HepG2 (cell line): ENCODE measurements around the gene GIPC3. TPM values are rescaled to one million over a fixed set of nuclear protein-coding genes. Genes with fewer than 3 reads are reported as not detected.

ENCODE experiments used
- ATAC-seq: fragments of 200-7000 bp; cut with Tn5 transposase; 3 replicates; pipeline ENCODE4 v1.9.1; 2020; ENCODE audit warnings: mild to moderate bottlenecking, moderate library complexity
- BruUV-seq: library from RNA; stranded (reverse); fragments of 400-500 nt; replicated peaks from 2 replicates; lab custom pipeline; 2021; lab: Mats Ljungman, UMichigan
- CTCF ChIA-PET: fragments of 300-600 bp; formaldehyde crosslinking; extraction: SDS; loops from one replicate; lab custom pipeline; 2021; ENCODE audit warnings: low total read pairs, inconsistent platforms, low intra/inter-chr PET ratio; lab: Yijun Ruan, JAX
- POLR2A ChIA-PET: fragments of 350-600 bp; sonication (Branson Sonifier 250); formaldehyde crosslinking; loops from one replicate; lab custom pipeline; 2020; ENCODE audit warnings: antibody characterized with exemption, inconsistent platforms; lab: Yijun Ruan, JAX
- DNase-seq: peaks from one replicate; pipeline ENCODE4 v3.0.0-alpha.2; 2015; ENCODE audit warnings: low spot score
- FAIRE-seq: peaks from 3 replicates; lab custom pipeline; 2011; peaks lifted over from hg19 to GRCh38; lab: Jason Lieb, UNC
- H2AFZ ChIP-seq: one replicate; pipeline ENCODE4 v1.6.1; 2011; ENCODE audit warnings: low read length, inconsistent platforms
- H3K27ac ChIP-seq: fragments of 300-600 bp; 3 replicates; pipeline ENCODE4 v1.8.0; 2011; ENCODE audit warnings: mixed run types, mild to moderate bottlenecking, mixed read lengths, low read length, inconsistent platforms; ENCODE audit not compliant: insufficient read depth; ENCODE audit errors: extremely low read length
- H3K27me3 ChIP-seq, 2 experiments: fragments of 200-600 bp in 1 of 2; 2 replicates in 1 of 2; 3 replicates in 1 of 2; pipeline versions ENCODE4 v1.6.0 to v1.8.0; 2011; ENCODE audit warnings: low read length in 2 of 2, mild to moderate bottlenecking in 2 of 2, moderate library complexity in 2 of 2, inconsistent platforms in 1 of 2; ENCODE audit not compliant: insufficient read depth in 2 of 2, control insufficient read depth in 1 of 2
- H3K36me3 ChIP-seq, 2 experiments: fragments of 200-600 bp in 1 of 2; replicated peaks in 1 of 2; 2 replicates in 1 of 2; 3 replicates in 1 of 2; pipeline versions ENCODE4 v1.5.1 to v1.8.0; 2011; ENCODE audit warnings: low read length in 2 of 2, inconsistent platforms in 1 of 2; ENCODE audit not compliant: insufficient read depth in 2 of 2, control insufficient read depth in 1 of 2
- H3K4me1 ChIP-seq: 2 replicates; pipeline ENCODE4 v1.5.1; 2012; ENCODE audit warnings: low read length, inconsistent platforms; ENCODE audit not compliant: insufficient read depth
- H3K4me2 ChIP-seq: 2 replicates; pipeline ENCODE4 v1.6.0; 2011; ENCODE audit warnings: low read depth, low read length, inconsistent platforms
- H3K4me3 ChIP-seq, 3 experiments: fragments of 200-600 bp in 1 of 3; sonication (generic), shearing (Covaris generic) in 1 of 3; replicated peaks in 1 of 3; 2 replicates each; pipeline ENCODE4 v1.5.1; 2011 to 2016; ENCODE audit warnings: low read length in 3 of 3, inconsistent platforms in 2 of 3, low read depth in 2 of 3, mild to moderate bottlenecking in 2 of 3, control low read depth in 1 of 3, mixed read lengths in 1 of 3; ENCODE audit not compliant: insufficient read depth in 1 of 3
- H3K79me2 ChIP-seq: one replicate; pipeline ENCODE4 v1.6.1; 2011; ENCODE audit warnings: low read length, inconsistent platforms; ENCODE audit not compliant: insufficient read depth
- H3K9ac ChIP-seq: 2 replicates; pipeline ENCODE4 v1.6.0; 2011; ENCODE audit warnings: mild to moderate bottlenecking, low read depth, low read length, inconsistent platforms; ENCODE audit not compliant: insufficient read depth
- H3K9me3 ChIP-seq: 2 replicates; pipeline ENCODE4 v1.5.1; 2012; ENCODE audit warnings: mild to moderate bottlenecking, low read length
- H4K20me1 ChIP-seq: 2 replicates; pipeline ENCODE4 v1.6.0; 2011; ENCODE audit warnings: inconsistent platforms, mild to moderate bottlenecking, low read length, moderate library complexity; ENCODE audit not compliant: insufficient read depth
- AKAP8 ChIP-seq: sonication (generic); formaldehyde crosslinking; IDR thresholded peaks from 2 replicates; pipeline ENCODE4 v1.5.1; 2020; ENCODE audit warnings: mild to moderate bottlenecking, missing genetic modification reagents
- CTCF ChIP-seq: sonication (generic); formaldehyde crosslinking; IDR thresholded peaks from 2 replicates; pipeline ENCODE4 v1.5.0; 2020; ENCODE audit warnings: mild to moderate bottlenecking, missing genetic modification reagents, moderate library complexity
- PCBP1 ChIP-seq: fragments of 200-400 bp; formaldehyde crosslinking; IDR thresholded peaks from 2 replicates; pipeline ENCODE4 v1.6.1; 2017; ENCODE audit warnings: mild to moderate bottlenecking, low read depth, low read length, borderline replicate concordance
- SNRNP70 ChIP-seq: fragments of 200-400 bp; formaldehyde crosslinking; IDR thresholded peaks from 2 replicates; pipeline ENCODE4 v1.6.1; 2017; ENCODE audit warnings: mild to moderate bottlenecking, low read depth, low read length, moderate library complexity
- TCF7L2 ChIP-seq: IDR thresholded peaks from 2 replicates; pipeline ENCODE4 v1.6.1; 2011; ENCODE audit warnings: mild to moderate bottlenecking, low read depth, low read length, moderate library complexity
- ZNF510 ChIP-seq: sonication (generic); formaldehyde crosslinking; IDR thresholded peaks from 2 replicates; pipeline ENCODE4 v1.4.0; 2020; ENCODE audit warnings: low read depth, mild to moderate bottlenecking, missing genetic modification reagents
- ZNF761 ChIP-seq: sonication (generic); formaldehyde crosslinking; conservative IDR thresholded peaks from 2 replicates; pipeline ENCODE4 v1.4.0; 2020; ENCODE audit warnings: mild to moderate bottlenecking, missing genetic modification reagents
- WGBS: methylation state at CpG from one replicate; pipeline ENCODE4 v1.1.6; 2017; ENCODE audit warnings: low lambda C conversion rate; 5-methylcytosine and 5-hydroxymethylcytosine counted together
- in situ Hi-C: cut with HindIII; loops from 2 replicates; pipeline ENCODE4 v1.10.0; 2017; ENCODE audit warnings: low pct_unique_long_range_greater_than_20kb; ENCODE audit not compliant: extremely low pct_ligation_motif_present
- intact Hi-C: fragments of 100-400 bp; cut with micrococcal nuclease; formaldehyde crosslinking; loops from one replicate; pipeline ENCODE4 v1.10.0; 2022; ENCODE audit not compliant: unreplicated experiment
- polyA plus RNA-seq, 8 experiments: library from polyadenylated mRNA; depleted of rRNA in 3 of 8; stranded (reverse) in 7 of 8; unstranded in 1 of 8; fragments of >200 nt; fragmentation: Illumina TruSeq in 4 of 8; extraction: Trizol in 4 of 8; gene quantifications; 2 replicates each; pipeline versions ENCODE4 v1.2.1 to v1.2.3, GENCODE V29; 2011 to 2016; ENCODE audit warnings: low read depth in 4 of 8, missing spikeins in 1 of 8, mixed read lengths in 1 of 8; ENCODE audit not compliant: insufficient read depth in 1 of 8
- total RNA-seq, 5 experiments: library from RNA; depleted of rRNA; stranded (reverse); fragments of >200 nt; fragmentation: Illumina TruSeq; extraction: Trizol; gene quantifications; 2 replicates each; pipeline ENCODE4 v1.2.3, GENCODE V29; 2016; ENCODE audit warnings: low read depth in 1 of 5
- TF ChIP-seq, protein P1 (sequence below): sonication (generic); formaldehyde crosslinking; IDR thresholded peaks from 2 replicates; pipeline ENCODE4 v1.4.0; 2020; ENCODE audit warnings: missing genetic modification reagents

The GIPC3 gene
- total and polyA plus RNA-seq, 2 of the 13 experiments (the other 11 are each of a cell fraction or from before 2014, with no cell fraction given) = 0.05 TPM; not detected in 1

DNA sequence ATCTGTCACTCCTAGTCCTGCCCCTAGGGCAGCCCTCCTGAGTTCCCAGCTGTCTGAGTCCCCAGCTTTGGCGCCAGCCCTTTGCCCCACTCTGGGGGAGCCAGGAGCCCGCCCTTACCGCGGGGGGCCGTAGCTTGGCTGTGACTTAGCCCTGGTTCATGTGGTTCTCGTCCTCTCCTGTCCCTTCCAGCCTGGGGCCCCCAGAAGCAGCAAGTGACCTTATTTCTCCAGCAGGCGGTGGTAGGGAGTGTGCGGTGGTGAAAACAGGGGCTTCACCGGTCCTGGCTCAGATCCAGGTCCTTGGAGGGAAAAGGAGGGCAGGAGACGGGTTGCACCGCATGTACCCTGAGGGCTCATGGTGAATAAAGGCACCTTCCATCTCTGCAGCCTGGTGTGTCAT, 7.9 kb downstream of the GIPC3 start:
- no TSS peak for BruUV-seq
- TF ChIP-seq TCF7L2 (no peak), ZNF761 (CRISPR knock-in tag) (no peak), CTCF (CRISPR knock-in tag) (peak; percentile 33; the same call in 1 of the 2 replicates), AKAP8 (CRISPR knock-in tag) (no peak), SNRNP70 (no peak), ZNF510 (CRISPR knock-in tag) (no peak), PCBP1 (no peak)
- TF ChIP-seq, protein P1, sequence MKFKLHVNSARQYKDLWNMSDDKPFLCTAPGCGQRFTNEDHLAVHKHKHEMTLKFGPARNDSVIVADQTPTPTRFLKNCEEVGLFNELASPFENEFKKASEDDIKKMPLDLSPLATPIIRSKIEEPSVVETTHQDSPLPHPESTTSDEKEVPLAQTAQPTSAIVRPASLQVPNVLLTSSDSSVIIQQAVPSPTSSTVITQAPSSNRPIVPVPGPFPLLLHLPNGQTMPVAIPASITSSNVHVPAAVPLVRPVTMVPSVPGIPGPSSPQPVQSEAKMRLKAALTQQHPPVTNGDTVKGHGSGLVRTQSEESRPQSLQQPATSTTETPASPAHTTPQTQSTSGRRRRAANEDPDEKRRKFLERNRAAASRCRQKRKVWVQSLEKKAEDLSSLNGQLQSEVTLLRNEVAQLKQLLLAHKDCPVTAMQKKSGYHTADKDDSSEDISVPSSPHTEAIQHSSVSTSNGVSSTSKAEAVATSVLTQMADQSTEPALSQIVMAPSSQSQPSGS (CRISPR knock-in tag) = no peak
- TF ChIP-seq, all 625 proteins: peak for 1
- intact Hi-C loops = no loop called here
- ChIA-PET POLR2A (no interaction called here), CTCF (no interaction called here)
- no peak overlapping the region for H3K27ac ChIP-seq
- no peak overlapping the region for H3K9ac ChIP-seq
- H2AFZ ChIP-seq = no peak overlapping the region
- H3K79me2 ChIP-seq = no peaks in the 10 kb centered on the region
- in situ Hi-C loops = no loop called here
- FAIRE-seq = no peak
- no peak for DNase-seq
- no peaks in the 10 kb centered on the region for H3K36me3 ChIP-seq
- no peak overlapping the region for H3K4me3 ChIP-seq
- no peak overlapping the region for H3K4me2 ChIP-seq
- no peaks in the 10 kb centered on the region for H4K20me1 ChIP-seq
- peak; percentile 54; the same call in 2 of the 3 replicates for ATAC-seq
- H3K4me1 ChIP-seq = no peaks in the 10 kb centered on the region
- peaks cover 3 to 23% of the 10 kb centered on the region in 2 experiments; a peak in 3 of 5 replicates for H3K27me3 ChIP-seq
- no peaks in the 10 kb centered on the region for H3K9me3 ChIP-seq
- WGBS = 14% methylated on average over 11 of the region's 11 CpGs
